ENCODE measurements around the gene MAP3K14.

The MAP3K14 gene

GRCh38 chr17:45218895-45219661, 97.7 kb downstream of the MAP3K14 start:
- DNase-seq: peak; percentile 87
